HepG2 (cell line): ENCODE measurements around the gene MTSS2. TPM values are rescaled to one million over a fixed set of nuclear protein-coding genes. Genes with fewer than 3 reads are reported as not detected.
A peak's percentile ranks its signal among the peaks of the same experiment; 100 is the strongest.

Experiments
- AKNA ChIP-seq: sonication (generic); formaldehyde crosslinking; IDR thresholded peaks from 2 replicates; pipeline ENCODE4 v1.4.0; 2020; ENCODE audit warnings: missing genetic modification reagents, borderline replicate concordance
- CEBPG ChIP-seq: IDR thresholded peaks from 2 replicates; pipeline ENCODE4 v1.6.1; 2016
- CEBPZ ChIP-seq: IDR thresholded peaks from 2 replicates; pipeline ENCODE4 v1.6.1; 2012; ENCODE audit warnings: low read length, improper control_type of control experiment
- EEA1 ChIP-seq: sonication (generic); formaldehyde crosslinking; IDR thresholded peaks from 2 replicates; pipeline ENCODE4 v1.5.1; 2020; ENCODE audit warnings: mild to moderate bottlenecking, missing genetic modification reagents, borderline replicate concordance
- HMGA1 ChIP-seq: sonication (generic); formaldehyde crosslinking; conservative IDR thresholded peaks from 2 replicates; pipeline ENCODE4 v1.4.0; 2020; ENCODE audit warnings: missing genetic modification reagents
- HNRNPH1 ChIP-seq: fragments of 200-400 bp; formaldehyde crosslinking; optimal IDR thresholded peaks from 2 replicates; pipeline ENCODE3; 2017; ENCODE audit warnings: mild to moderate bottlenecking, low read depth, low read length
- KDM2A ChIP-seq: sonication (generic); formaldehyde crosslinking; IDR thresholded peaks from 2 replicates; pipeline ENCODE4 v1.4.0; 2020; ENCODE audit warnings: low read depth, missing genetic modification reagents, borderline replicate concordance
- MAFF ChIP-seq: IDR thresholded peaks from 2 replicates; pipeline ENCODE4 v1.6.1; 2011; ENCODE audit warnings: low read depth, low read length, improper control_type of control experiment
- MED8 ChIP-seq: sonication (generic); formaldehyde crosslinking; IDR thresholded peaks from 2 replicates; pipeline ENCODE4 v1.8.1; 2023; ENCODE audit warnings: mild to moderate bottlenecking, missing genetic modification reagents; ENCODE audit not compliant: insufficient replicate concordance
- MIXL1 ChIP-seq: IDR thresholded peaks from 2 replicates; pipeline ENCODE4 v1.6.1; 2016
- NBN ChIP-seq: fragments of 450-650 bp; conservative IDR thresholded peaks from 2 replicates; pipeline ENCODE4 v1.6.1; 2017
- NKX3-1 ChIP-seq: sonication (generic); formaldehyde crosslinking; IDR thresholded peaks from 2 replicates; pipeline ENCODE4 v1.5.0; 2020; ENCODE audit warnings: missing genetic modification reagents
- NR2F6 ChIP-seq, 2 experiments: IDR thresholded peaks; 2 replicates each; pipeline ENCODE4 v1.6.1; 2016; ENCODE audit warnings: antibody characterized with exemption in 1 of 2, mild to moderate bottlenecking in 1 of 2
- PHF8 ChIP-seq: sonication (generic); formaldehyde crosslinking; IDR thresholded peaks from 2 replicates; pipeline ENCODE4 v1.5.0; 2020; ENCODE audit warnings: missing genetic modification reagents
- STAG1 ChIP-seq: sonication (generic); formaldehyde crosslinking; IDR thresholded peaks from 2 replicates; pipeline ENCODE4 v1.4.0; 2020; ENCODE audit warnings: missing genetic modification reagents
- ZFY ChIP-seq: sonication (generic); formaldehyde crosslinking; IDR thresholded peaks from 2 replicates; pipeline ENCODE4 v1.4.0; 2020; ENCODE audit warnings: missing genetic modification reagents
- ZNF331 ChIP-seq: sonication (generic); formaldehyde crosslinking; IDR thresholded peaks from 2 replicates; pipeline ENCODE4 v1.4.0; 2020; ENCODE audit warnings: missing genetic modification reagents
- ZNF430 ChIP-seq: sonication (generic); formaldehyde crosslinking; IDR thresholded peaks from 2 replicates; pipeline ENCODE4 v1.9.0; 2021; ENCODE audit warnings: mild to moderate bottlenecking, missing genetic modification reagents
- ZNF563 ChIP-seq: sonication (generic); formaldehyde crosslinking; IDR thresholded peaks from 2 replicates; pipeline ENCODE4 v1.8.0; 2022; ENCODE audit warnings: mild to moderate bottlenecking, moderate library complexity, missing genetic modification reagents
- ZNF564 ChIP-seq: sonication (generic); formaldehyde crosslinking; IDR thresholded peaks from 2 replicates; pipeline ENCODE4 v1.8.1; 2023; ENCODE audit warnings: mild to moderate bottlenecking, missing genetic modification reagents
- ZNF607 ChIP-seq: sonication (generic); formaldehyde crosslinking; IDR thresholded peaks from 2 replicates; pipeline ENCODE4 v1.5.1; 2020; ENCODE audit warnings: missing genetic modification reagents, mild to moderate bottlenecking, borderline replicate concordance
- ZNF788 ChIP-seq: sonication (generic); formaldehyde crosslinking; IDR thresholded peaks from 2 replicates; pipeline ENCODE4 v1.5.0; 2020; ENCODE audit warnings: mild to moderate bottlenecking, missing genetic modification reagents, borderline replicate concordance
- ZNF879 ChIP-seq: sonication (generic); formaldehyde crosslinking; IDR thresholded peaks from 2 replicates; pipeline ENCODE4 v1.8.1; 2023; ENCODE audit warnings: missing genetic modification reagents
- polyA plus RNA-seq, 8 experiments: library from polyadenylated mRNA; depleted of rRNA in 3 of 8; stranded (reverse) in 7 of 8; unstranded in 1 of 8; fragments of >200 nt; fragmentation: Illumina TruSeq in 4 of 8; extraction: Trizol in 4 of 8; gene quantifications; 2 replicates each; pipeline versions ENCODE4 v1.2.1 to v1.2.3, GENCODE V29; 2011 to 2016; ENCODE audit warnings: low read depth in 4 of 8, missing spikeins in 1 of 8, mixed read lengths in 1 of 8; ENCODE audit not compliant: insufficient read depth in 1 of 8
- total RNA-seq, 5 experiments: library from RNA; depleted of rRNA; stranded (reverse); fragments of >200 nt; fragmentation: Illumina TruSeq; extraction: Trizol; gene quantifications; 2 replicates each; pipeline ENCODE4 v1.2.3, GENCODE V29; 2016; ENCODE audit warnings: low read depth in 1 of 5

MTSS2 gene
- total and polyA plus RNA-seq, 2 of the 13 experiments (the other 11 are each of a cell fraction or from before 2014, with no cell fraction given), result 132 to 242 TPM

DNA sequence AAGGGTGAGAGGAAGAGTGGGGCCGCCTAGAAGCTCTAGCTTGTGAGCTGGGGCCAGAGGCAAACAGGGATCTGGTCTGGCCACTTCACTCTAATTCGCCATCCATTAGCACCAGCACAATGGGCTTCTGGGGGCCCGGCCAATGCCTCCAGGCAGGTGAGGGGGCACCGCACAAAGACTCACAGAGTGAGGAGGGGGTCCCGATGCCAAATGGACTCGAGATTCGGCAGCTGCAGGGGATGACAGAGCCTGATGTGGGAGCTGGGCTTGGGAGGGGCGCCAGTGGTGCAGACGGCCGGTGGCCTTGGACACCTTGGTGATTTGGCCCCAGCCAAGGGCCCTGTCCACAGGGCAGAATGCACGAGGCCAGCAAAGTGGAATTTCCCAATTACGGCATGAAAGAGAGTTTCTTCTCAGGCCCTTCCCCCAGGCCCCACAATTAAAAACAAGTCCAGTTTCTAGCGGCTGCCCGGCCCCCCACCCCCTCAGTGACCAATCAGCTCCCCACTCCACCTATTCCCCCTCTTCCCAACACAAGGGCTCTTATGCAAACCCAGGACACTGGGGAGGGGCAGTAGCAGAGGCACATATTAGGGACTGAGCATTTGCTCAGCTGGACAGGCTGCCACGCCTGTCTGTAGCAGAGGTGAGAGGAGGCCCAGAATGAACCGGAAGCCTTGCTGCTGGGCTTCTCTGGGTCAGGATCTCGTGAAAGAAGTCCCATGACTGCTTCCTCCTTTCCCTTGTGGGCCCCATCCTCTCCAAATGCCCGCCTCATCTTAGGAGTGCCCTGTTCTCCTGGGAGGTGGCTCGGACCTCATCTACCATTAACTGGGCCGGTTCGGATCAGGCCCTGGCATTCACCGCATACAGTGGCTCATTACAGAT is 39.4 kb upstream of the MTSS2 start (continued):
- TF ChIP-seq NBN (no peak), ZFY (CRISPR knock-in tag) (peak; percentile 85), CEBPG (peak; percentile 91; the same call in 1 of the 2 replicates), HMGA1 (CRISPR knock-in tag) (no peak), PHF8 (CRISPR knock-in tag) (no peak; the same call in none of the 2 replicates), MAFF (no peak), NR2F6 (IDR thresholded peaks at IDR 0.05) (peak; percentile 53), NR2F6 (CRISPR knock-in tag; IDR thresholded peaks at IDR 0.05) (peak; percentile 75), AKNA (peak; percentile 74; the same call in 1 of the 2 replicates), CEBPZ (no peak), ZNF563 (CRISPR knock-in tag) (peak; percentile 64), KDM2A (CRISPR knock-in tag) (peak; percentile 84), MED8 (CRISPR knock-in tag) (peak; percentile 31), MIXL1 (CRISPR knock-in tag) (peak; percentile 95), ZNF879 (CRISPR knock-in tag) (0 out of 2 replicates have a peak, but pooled peaks have one; percentile 13), ZNF607 (CRISPR knock-in tag) (no peak; the same call in 1 of the 2 replicates), ZNF788 (CRISPR knock-in tag) (peak; percentile 80; the same call in 1 of the 2 replicates), STAG1 (CRISPR knock-in tag) (peak; percentile 24; the same call in 1 of the 2 replicates), NKX3-1 (CRISPR knock-in tag) (no peak; the same call in 1 of the 2 replicates), EEA1 (CRISPR knock-in tag) (peak; percentile 84; the same call in 1 of the 2 replicates), HNRNPH1 (peak; percentile 66), ZNF430 (peak; percentile 72), ZNF564 (CRISPR knock-in tag) (peak; percentile 85), ZNF331 (CRISPR knock-in tag) (peak; percentile 90)
